ENCODE data around the gene EZR.

Gene EZR

DNA sequence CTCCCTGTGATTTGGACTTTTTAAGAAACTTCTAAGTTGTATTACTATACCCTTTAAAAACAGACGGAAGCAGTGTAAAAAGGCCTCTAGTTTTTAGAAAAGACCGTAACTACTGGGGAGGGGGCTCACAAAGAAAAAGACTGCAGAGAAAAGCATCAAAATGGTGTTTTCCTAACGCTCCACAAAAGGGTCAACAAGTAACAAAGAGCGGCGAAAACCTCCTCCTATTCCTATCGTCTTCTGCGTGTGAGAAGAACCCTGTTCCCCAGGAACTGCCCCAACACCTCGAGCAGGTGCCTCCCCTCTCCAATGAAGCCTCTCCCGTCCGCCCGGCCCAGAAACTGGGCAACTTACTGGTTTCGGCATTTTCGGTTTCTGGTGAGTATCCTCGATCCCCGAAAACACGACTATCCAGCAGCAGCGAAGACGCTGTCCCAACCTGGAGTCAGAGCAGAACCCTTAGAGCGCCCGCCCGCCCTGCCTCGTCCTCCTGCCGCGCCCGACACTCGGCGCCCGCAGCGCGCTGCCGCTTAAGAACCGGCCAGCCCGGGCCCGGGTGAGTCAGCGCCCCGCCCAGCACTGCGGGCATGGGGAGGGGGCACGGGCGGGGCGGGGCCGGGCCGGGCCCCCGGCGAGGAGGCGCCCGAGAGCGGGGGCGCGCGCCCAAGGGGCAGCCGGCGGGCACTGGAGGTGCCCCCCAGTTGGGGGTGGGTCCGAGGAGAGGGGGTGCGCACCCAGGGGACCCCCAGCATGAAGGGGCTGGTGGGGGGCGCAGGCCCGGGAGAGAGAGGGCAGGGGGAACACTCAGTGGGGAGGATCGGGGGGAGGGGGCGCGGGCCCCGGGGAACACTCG, 1.2 kb downstream of the EZR start:
- DNase-seq (ENCODE audit: low read depth in 1 of 2, low spot score in 1 of 2), result peak in 1 of 2 experiments; percentile 68
- no peak for TF ChIP-seq GABPA (IDR thresholded peaks at IDR 0.05; ENCODE audit: low read depth)
- peak; percentile 29; the same call in 1 of the 2 replicates for TF ChIP-seq POLR2AphosphoS5 (IDR thresholded peaks at IDR 0.05; ENCODE audit: low read depth)
- TF ChIP-seq, protein P1, sequence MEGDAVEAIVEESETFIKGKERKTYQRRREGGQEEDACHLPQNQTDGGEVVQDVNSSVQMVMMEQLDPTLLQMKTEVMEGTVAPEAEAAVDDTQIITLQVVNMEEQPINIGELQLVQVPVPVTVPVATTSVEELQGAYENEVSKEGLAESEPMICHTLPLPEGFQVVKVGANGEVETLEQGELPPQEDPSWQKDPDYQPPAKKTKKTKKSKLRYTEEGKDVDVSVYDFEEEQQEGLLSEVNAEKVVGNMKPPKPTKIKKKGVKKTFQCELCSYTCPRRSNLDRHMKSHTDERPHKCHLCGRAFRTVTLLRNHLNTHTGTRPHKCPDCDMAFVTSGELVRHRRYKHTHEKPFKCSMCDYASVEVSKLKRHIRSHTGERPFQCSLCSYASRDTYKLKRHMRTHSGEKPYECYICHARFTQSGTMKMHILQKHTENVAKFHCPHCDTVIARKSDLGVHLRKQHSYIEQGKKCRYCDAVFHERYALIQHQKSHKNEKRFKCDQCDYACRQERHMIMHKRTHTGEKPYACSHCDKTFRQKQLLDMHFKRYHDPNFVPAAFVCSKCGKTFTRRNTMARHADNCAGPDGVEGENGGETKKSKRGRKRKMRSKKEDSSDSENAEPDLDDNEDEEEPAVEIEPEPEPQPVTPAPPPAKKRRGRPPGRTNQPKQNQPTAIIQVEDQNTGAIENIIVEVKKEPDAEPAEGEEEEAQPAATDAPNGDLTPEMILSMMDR (IDR thresholded peaks at IDR 0.05; ENCODE audit: insufficient read depth, low read length), result no peak
- TF ChIP-seq, protein P2, sequence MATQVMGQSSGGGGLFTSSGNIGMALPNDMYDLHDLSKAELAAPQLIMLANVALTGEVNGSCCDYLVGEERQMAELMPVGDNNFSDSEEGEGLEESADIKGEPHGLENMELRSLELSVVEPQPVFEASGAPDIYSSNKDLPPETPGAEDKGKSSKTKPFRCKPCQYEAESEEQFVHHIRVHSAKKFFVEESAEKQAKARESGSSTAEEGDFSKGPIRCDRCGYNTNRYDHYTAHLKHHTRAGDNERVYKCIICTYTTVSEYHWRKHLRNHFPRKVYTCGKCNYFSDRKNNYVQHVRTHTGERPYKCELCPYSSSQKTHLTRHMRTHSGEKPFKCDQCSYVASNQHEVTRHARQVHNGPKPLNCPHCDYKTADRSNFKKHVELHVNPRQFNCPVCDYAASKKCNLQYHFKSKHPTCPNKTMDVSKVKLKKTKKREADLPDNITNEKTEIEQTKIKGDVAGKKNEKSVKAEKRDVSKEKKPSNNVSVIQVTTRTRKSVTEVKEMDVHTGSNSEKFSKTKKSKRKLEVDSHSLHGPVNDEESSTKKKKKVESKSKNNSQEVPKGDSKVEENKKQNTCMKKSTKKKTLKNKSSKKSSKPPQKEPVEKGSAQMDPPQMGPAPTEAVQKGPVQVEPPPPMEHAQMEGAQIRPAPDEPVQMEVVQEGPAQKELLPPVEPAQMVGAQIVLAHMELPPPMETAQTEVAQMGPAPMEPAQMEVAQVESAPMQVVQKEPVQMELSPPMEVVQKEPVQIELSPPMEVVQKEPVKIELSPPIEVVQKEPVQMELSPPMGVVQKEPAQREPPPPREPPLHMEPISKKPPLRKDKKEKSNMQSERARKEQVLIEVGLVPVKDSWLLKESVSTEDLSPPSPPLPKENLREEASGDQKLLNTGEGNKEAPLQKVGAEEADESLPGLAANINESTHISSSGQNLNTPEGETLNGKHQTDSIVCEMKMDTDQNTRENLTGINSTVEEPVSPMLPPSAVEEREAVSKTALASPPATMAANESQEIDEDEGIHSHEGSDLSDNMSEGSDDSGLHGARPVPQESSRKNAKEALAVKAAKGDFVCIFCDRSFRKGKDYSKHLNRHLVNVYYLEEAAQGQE (IDR thresholded peaks at IDR 0.05; ENCODE audit: insufficient replicate concordance, low read depth), result peak; percentile 29
- no peak for TF ChIP-seq SPI1 (IDR thresholded peaks at IDR 0.05; ENCODE audit: borderline replicate concordance, low read depth)
- H3K27me3 ChIP-seq (ENCODE audit: insufficient read depth, poor library complexity, severe bottlenecking), result no peaks in the 10 kb centered on the region
- H3K4me3 ChIP-seq (replicated peaks; ENCODE audit: insufficient read depth, low read length), result peak overlapping the region; percentile 90
- H3K27ac ChIP-seq (replicated peaks), result peak overlapping the region; percentile 87

DNA sequence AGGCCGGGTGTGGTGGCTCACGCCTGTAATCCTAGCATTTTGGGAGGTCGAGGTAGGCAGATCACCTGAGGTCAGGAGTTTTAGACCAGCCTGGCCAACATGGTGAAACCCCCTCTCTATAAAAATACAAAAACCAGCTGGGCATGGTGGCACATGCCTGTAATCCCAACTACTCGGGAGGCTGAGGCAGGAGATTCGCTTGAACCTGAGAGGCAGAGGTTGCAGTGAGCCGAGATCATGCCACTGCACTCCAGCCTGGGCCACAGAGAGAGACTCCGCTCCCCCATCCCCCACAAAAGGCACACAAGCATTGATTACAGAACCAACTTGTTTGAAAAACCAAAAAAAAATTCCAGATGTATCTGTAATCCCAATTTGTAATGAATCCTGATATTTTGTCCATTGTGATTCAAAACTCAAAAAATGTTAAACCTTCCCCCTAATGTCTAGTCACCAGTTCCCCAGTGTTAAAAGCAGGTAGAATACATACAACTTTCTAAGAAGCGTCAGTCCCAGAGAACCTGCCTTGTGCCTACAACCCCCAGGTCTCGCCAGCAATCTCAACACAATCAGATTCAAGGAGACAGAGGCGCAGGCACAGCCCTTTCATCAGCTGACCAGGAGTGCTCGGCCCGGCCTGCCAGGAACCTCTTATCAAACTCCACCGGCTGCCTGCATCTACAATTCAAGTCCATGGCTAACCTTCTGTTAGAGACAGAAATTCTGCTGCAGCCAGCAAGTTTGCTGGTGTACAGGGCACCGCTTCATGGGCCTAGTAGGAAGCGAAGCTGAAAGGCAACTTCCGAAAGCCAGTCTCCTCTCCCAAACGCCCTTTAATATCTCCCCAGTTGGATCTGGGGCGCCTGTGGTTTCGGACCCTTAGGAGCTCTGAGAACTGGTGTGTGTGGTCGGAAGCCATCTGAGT, 2.1 kb downstream of the EZR start:
- TF ChIP-seq POLR2AphosphoS5 (IDR thresholded peaks at IDR 0.05; ENCODE audit: low read depth) (no peak), SPI1 (IDR thresholded peaks at IDR 0.05; ENCODE audit: borderline replicate concordance, low read depth) (no peak), GABPA (IDR thresholded peaks at IDR 0.05; ENCODE audit: low read depth) (no peak)
- TF ChIP-seq, protein P2 (IDR thresholded peaks at IDR 0.05; ENCODE audit: insufficient replicate concordance, low read depth), result no peak
- TF ChIP-seq, protein P1 (IDR thresholded peaks at IDR 0.05; ENCODE audit: insufficient read depth, low read length), result no peak
- no peak for DNase-seq (ENCODE audit: low read depth in 1 of 2, low spot score in 1 of 2)
- H3K27ac ChIP-seq (replicated peaks), result no peak overlapping the region
- H3K27me3 ChIP-seq (ENCODE audit: insufficient read depth, poor library complexity, severe bottlenecking), result no peaks in the 10 kb centered on the region
- peak overlapping the region; percentile 90 for H3K4me3 ChIP-seq (replicated peaks; ENCODE audit: insufficient read depth, low read length)

DNA sequence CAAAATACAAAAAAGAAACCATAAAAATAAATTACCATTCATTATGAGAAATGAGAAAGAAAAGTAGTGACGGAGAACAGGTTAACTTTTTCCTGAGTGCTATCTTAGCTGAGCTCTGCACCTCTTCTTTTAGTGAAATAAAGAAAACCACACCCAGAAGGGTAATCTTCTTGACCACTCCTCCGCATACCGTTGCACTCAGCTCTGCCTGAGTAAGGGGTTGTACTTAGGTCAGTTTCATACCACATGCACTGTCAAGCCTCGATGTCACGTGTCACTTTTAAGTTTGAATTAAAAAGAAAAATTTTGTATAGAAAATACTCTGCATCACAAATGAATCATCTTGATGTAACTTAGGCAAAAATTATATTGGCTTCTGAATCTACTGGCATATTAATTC, 2.8 kb downstream of the EZR start:
- H3K27ac ChIP-seq (replicated peaks), result no peak overlapping the region
- no peaks in the 10 kb centered on the region for H3K27me3 ChIP-seq (ENCODE audit: insufficient read depth, poor library complexity, severe bottlenecking)
- H3K4me3 ChIP-seq (replicated peaks; ENCODE audit: insufficient read depth, low read length), result no peak overlapping the region
- TF ChIP-seq, protein P2 (IDR thresholded peaks at IDR 0.05; ENCODE audit: insufficient replicate concordance, low read depth), result no peak
- TF ChIP-seq, protein P1 (IDR thresholded peaks at IDR 0.05; ENCODE audit: insufficient read depth, low read length), result no peak
- TF ChIP-seq POLR2AphosphoS5 (IDR thresholded peaks at IDR 0.05; ENCODE audit: low read depth), result no peak
- no peak for TF ChIP-seq GABPA (IDR thresholded peaks at IDR 0.05; ENCODE audit: low read depth)
- TF ChIP-seq SPI1 (IDR thresholded peaks at IDR 0.05; ENCODE audit: borderline replicate concordance, low read depth), result no peak
- DNase-seq (ENCODE audit: low read depth in 1 of 2, low spot score in 1 of 2), result no peak

Data from HL-60 (cell line).